BE2C (cell line): ENCODE data around the gene JAK3.
A peak's percentile ranks its signal among the peaks of the same experiment; 100 is the strongest.

Experiments
- DNase-seq: peaks from one replicate; pipeline ENCODE4 v3.0.0-alpha.2; 2020
- H3K27me3 ChIP-seq: fragments of 250-450 bp; sonication (Bioruptor Pico); 2 replicates; pipeline ENCODE4 v1.5.1; 2020; ENCODE audit warnings: mild to moderate bottlenecking
- H3K36me3 ChIP-seq: fragments of 250-450 bp; sonication (Bioruptor Pico); 2 replicates; pipeline ENCODE4 v1.5.1; 2020; ENCODE audit warnings: mild to moderate bottlenecking
- H3K4me1 ChIP-seq: fragments of 250-450 bp; sonication (Bioruptor Pico); 2 replicates; pipeline ENCODE4 v1.5.1; 2020
- H3K4me3 ChIP-seq: 2 replicates; pipeline ENCODE4 v1.5.1; 2011; ENCODE audit warnings: low read depth, low read length
- H3K9me3 ChIP-seq: fragments of 250-450 bp; sonication (Bioruptor Pico); 2 replicates; pipeline ENCODE4 v1.5.1; 2020
- TF ChIP-seq, protein P1 (sequence below): IDR thresholded peaks from 2 replicates; pipeline ENCODE4 v1.5.1; 2012; ENCODE audit warnings: mild to moderate bottlenecking, low read depth, low read length

JAK3 gene

DNA sequence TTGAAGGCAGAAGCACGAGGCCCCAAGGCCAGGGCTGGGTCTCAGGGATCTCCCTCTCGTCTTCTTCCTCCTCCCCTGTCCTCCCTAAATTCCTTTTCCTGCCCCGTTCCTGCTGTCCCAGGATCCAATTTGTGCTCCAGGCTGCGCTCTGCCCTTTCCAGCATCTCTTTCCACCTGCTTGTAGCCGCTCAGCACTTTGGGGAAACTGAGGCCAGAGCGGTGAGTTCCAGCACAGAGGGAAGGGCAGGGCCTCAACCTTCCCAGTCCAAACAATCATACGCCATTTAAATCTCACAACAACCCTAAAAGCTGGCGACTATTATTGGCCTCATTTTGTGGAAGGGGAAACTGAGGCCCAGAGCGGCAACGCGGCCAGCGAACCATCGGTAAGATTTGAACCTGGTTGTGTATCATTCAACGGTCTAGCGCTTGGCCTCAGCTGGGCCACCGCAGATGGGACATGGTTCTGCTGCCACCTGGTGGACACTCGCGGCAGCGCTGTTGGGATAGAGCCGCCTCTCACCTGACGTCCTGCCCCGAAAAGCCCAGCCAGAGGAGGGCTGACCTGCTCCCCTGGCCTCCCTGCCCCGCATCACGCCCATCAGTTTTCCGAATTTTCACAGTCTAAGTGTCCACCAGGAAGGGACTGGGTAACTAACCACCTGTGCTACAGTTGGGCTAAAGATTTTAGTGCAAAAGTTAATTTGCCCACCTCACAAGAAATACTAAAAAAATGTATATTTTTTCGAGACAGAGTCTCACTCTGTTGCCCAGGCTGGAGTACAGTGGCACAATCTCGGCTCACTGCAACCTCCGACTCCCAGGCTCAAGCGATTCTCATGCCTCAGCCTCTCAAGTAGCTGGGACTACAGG, 7.7 kb upstream of the JAK3 start:
- H3K4me3 ChIP-seq, result no peak overlapping the region

DNA sequence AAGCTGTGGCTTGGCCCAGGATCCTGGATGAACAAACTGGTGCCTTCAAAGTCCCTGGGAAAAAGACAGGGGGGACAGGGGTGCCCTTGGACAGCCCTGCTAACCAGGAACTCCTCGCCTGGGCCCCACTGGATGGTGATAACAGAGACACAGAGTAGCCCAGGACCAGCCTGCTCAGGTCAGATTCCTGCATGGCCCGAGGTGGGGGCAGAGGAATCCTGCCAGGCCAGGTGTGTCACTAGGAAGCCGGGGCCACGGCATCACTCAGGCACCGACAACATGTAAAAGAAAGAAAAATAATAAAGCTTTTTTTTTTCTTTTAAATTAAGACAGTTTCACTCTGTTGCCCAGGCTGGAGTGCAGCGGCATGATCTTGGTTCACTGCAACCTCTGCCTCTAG, 6.3 kb upstream of the JAK3 start:
- DNase-seq, result no peak
- TF ChIP-seq, protein P1, sequence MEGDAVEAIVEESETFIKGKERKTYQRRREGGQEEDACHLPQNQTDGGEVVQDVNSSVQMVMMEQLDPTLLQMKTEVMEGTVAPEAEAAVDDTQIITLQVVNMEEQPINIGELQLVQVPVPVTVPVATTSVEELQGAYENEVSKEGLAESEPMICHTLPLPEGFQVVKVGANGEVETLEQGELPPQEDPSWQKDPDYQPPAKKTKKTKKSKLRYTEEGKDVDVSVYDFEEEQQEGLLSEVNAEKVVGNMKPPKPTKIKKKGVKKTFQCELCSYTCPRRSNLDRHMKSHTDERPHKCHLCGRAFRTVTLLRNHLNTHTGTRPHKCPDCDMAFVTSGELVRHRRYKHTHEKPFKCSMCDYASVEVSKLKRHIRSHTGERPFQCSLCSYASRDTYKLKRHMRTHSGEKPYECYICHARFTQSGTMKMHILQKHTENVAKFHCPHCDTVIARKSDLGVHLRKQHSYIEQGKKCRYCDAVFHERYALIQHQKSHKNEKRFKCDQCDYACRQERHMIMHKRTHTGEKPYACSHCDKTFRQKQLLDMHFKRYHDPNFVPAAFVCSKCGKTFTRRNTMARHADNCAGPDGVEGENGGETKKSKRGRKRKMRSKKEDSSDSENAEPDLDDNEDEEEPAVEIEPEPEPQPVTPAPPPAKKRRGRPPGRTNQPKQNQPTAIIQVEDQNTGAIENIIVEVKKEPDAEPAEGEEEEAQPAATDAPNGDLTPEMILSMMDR, result no peak
- Histone ChIP-seq H3K36me3 (no peaks in the 10 kb centered on the region), H3K27me3 (no peaks in the 10 kb centered on the region), H3K4me1 (no peaks in the 10 kb centered on the region), H3K4me3 (no peak overlapping the region), H3K9me3 (no peaks in the 10 kb centered on the region)

More for the DNA sequence above, 7.7 kb upstream of the JAK3 start:
- DNase-seq, result peak; percentile 86
- Histone ChIP-seq H3K27me3 (no peaks in the 10 kb centered on the region), H3K9me3 (no peaks in the 10 kb centered on the region), H3K4me1 (no peaks in the 10 kb centered on the region), H3K36me3 (peaks cover 8% of the 10 kb centered on the region)
- TF ChIP-seq, protein P1, result peak; percentile 97

DNA sequence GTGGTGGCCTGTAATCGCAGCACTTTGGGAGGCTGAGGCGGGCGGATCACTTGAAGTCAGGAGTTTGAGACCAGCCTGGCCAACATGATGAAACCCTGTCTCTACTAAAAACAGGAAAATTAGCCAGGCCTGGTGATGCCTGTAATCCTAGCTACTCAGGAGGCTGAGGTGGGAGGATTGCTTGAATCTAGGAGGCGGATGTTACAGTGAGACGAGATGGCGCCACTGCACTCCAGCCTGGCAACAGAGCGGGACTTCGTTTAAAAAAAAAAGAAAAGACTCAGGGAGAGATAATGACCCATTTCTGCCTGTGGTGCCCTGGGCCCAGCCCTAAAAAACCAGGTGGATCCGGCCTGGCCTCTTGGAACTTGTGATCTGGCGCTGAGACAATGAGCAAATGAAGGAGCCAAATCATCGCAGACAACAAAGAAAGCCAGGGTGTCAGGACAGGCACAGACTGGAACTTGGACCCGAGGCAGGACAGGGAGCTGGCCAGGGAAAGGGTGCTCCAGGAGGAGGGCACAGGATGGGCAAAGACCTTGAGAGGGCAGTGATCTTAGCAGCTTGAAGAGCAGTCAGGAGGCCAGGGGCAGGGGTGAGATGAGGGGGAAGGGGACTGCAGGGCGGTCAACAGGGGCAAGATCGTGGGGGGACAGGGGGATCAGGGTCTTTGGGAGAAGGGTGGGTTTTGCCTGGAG, 962 bp upstream of the JAK3 start:
- Histone ChIP-seq H3K4me1 (no peaks in the 10 kb centered on the region), H3K27me3 (no peaks in the 10 kb centered on the region), H3K9me3 (no peaks in the 10 kb centered on the region), H3K36me3 (no peaks in the 10 kb centered on the region), H3K4me3 (no peak overlapping the region)
- TF ChIP-seq, protein P1, result no peak
- no peak for DNase-seq

DNA sequence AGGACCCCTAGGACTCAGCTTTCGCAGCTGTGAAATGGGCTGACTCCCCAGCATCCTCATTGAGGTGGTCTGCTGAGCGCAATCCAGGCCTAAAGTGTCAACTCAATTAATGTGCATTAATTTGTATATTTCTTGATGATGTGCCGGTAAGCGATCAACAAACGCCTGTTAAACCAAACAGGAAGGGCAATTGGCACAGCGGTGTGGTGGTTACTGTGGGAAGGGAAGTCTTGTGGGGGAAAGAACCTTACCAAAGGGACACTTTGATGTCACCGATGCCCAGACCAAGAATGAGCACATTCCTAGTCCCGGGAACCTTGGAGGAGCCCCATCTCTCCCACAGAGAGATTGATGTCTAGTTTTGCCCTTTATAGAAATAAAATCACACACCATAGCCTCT, 1.6 kb downstream of the JAK3 start:
- TF ChIP-seq, protein P1, result no peak
- H3K4me3 ChIP-seq, result no peak overlapping the region
- no peaks in the 10 kb centered on the region for H3K27me3 ChIP-seq
- H3K36me3 ChIP-seq, result no peaks in the 10 kb centered on the region
- no peaks in the 10 kb centered on the region for H3K9me3 ChIP-seq
- peaks cover 4% of the 10 kb centered on the region for H3K4me1 ChIP-seq
- no peak for DNase-seq

DNA sequence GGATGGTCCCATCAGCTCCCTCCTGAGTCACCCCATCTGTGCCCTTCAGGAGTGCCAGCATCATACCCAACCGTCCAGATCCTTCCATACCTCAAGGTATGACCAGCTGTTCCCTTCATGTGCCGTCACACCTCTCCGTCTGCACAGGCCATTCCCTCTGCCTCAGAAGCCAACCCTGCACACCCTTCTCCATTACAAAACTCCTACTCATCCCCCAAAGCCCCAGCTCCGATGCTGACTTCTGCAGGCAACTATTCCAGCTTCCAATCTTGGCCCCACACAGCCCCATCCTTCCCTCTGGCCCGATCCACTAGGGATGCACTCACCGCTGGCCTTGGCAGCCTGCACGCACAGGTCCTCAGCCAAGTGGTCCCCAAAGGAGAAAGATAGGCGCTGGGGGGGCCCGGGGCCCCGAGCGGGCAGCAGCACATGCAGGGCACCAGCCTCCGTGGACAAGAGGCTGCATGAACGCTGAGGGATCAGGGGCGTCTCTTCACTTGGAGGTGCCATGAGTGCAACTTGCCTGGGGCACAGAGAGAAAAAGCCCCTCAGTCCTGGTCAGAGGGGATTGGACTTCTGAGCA, 3.8 kb downstream of the JAK3 start:
- Histone ChIP-seq H3K36me3 (no peaks in the 10 kb centered on the region), H3K4me3 (no peak overlapping the region), H3K4me1 (peaks cover 4% of the 10 kb centered on the region), H3K9me3 (no peaks in the 10 kb centered on the region), H3K27me3 (no peaks in the 10 kb centered on the region)
- TF ChIP-seq, protein P1, result no peak
- DNase-seq, result no peak
